ENCODE measurements around the gene EZR. TPM values are rescaled to one million over a fixed set of nuclear protein-coding genes. Genes with fewer than 3 reads are reported as not detected.

The EZR gene
- total RNA-seq, 1 experiment from 2014 or later, result 375 TPM

DNA sequence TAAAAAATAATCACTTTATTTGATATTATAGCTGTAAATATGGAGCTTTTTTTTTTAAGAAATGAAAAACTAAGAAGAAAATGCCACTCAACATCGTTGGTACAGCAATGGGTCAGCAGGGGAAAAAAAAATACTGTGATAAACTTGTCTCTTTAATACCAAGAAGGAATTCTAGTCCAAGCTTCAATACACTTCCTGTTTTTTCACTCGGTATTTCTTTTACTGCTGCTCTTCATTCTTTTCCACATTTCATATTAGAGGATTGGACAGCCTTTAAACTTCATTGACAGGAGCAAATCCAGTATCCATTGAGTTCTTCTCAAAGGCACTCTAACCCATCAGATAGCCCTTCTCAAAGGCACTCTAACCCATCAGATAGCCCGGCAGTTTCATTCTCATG, 22.2 kb upstream of the EZR start:
- TF ChIP-seq, protein P1, sequence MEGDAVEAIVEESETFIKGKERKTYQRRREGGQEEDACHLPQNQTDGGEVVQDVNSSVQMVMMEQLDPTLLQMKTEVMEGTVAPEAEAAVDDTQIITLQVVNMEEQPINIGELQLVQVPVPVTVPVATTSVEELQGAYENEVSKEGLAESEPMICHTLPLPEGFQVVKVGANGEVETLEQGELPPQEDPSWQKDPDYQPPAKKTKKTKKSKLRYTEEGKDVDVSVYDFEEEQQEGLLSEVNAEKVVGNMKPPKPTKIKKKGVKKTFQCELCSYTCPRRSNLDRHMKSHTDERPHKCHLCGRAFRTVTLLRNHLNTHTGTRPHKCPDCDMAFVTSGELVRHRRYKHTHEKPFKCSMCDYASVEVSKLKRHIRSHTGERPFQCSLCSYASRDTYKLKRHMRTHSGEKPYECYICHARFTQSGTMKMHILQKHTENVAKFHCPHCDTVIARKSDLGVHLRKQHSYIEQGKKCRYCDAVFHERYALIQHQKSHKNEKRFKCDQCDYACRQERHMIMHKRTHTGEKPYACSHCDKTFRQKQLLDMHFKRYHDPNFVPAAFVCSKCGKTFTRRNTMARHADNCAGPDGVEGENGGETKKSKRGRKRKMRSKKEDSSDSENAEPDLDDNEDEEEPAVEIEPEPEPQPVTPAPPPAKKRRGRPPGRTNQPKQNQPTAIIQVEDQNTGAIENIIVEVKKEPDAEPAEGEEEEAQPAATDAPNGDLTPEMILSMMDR (conservative IDR thresholded peaks at IDR 0.05), result no peak
- Histone ChIP-seq H3K18ac (ENCODE audit: insufficient read length, low read depth, low read length) (no peak overlapping the region), H2AFZ (ENCODE audit: low read length) (no peak overlapping the region), H4K20me1 (ENCODE audit: control insufficient read depth, insufficient read depth, insufficient read length) (no peaks in the 10 kb centered on the region), H3K27ac (ENCODE audit: insufficient read length, low read depth, low read length) (no peak overlapping the region), H3K4me2 (ENCODE audit: insufficient read depth, insufficient read length, low read length) (no peak overlapping the region), H3K4me1 (ENCODE audit: insufficient read depth, low read length) (no peaks in the 10 kb centered on the region), H3K56ac (ENCODE audit: insufficient read length, low read depth, low read length) (no peak overlapping the region), H3K9me3 (ENCODE audit: control insufficient read depth, low read depth, low read length) (no peaks in the 10 kb centered on the region), H3K4ac (ENCODE audit: low read depth, low read length) (no peak overlapping the region), H3K23ac (ENCODE audit: insufficient read length, low read depth, low read length) (no peak overlapping the region), H3T11ph (ENCODE audit: low read length) (no peak overlapping the region), H3K14ac (ENCODE audit: insufficient read depth, low read length) (no peak overlapping the region), H4K91ac (ENCODE audit: insufficient read length, low read depth, low read length) (no peak overlapping the region), H3K23me2 (ENCODE audit: insufficient read length, low read depth, low read length, poor library complexity, severe bottlenecking) (no peaks in the 10 kb centered on the region), H2BK12ac (ENCODE audit: insufficient read length, low read depth, low read length) (no peak overlapping the region), H2BK120ac (ENCODE audit: low read depth, low read length, poor library complexity, severe bottlenecking) (no peak overlapping the region), H3K79me2 (ENCODE audit: insufficient read depth, low read length) (no peaks in the 10 kb centered on the region), H2BK20ac (ENCODE audit: low read depth, low read length, poor library complexity, severe bottlenecking) (no peak overlapping the region), H3K27me3 (ENCODE audit: insufficient read depth, low read length) (no peaks in the 10 kb centered on the region), H3K9ac (ENCODE audit: extremely low read depth, insufficient read length, low read length) (no peak overlapping the region), H4K5ac (ENCODE audit: insufficient read length, low read depth, low read length) (no peak overlapping the region), H2AK5ac (ENCODE audit: insufficient read length, low read length) (no peak overlapping the region), H2BK5ac (ENCODE audit: insufficient read length, low read length) (no peak overlapping the region), H4K8ac (replicated peaks; ENCODE audit: insufficient read length, low read depth, low read length) (no peak overlapping the region), H2BK15ac (ENCODE audit: low read depth, low read length) (no peak overlapping the region), H3K79me1 (ENCODE audit: insufficient read depth, low read depth, low read length, poor library complexity, severe bottlenecking) (no peaks in the 10 kb centered on the region)
- WGBS (ENCODE audit: extremely low coverage, insufficient read length, low lambda C conversion rate), result no CpG with 5 or more reads among the region's 3 CpGs
- Mint-ChIP-seq H3K36me3 (ENCODE audit: insufficient read depth in 1 of 3, low read depth in 3 of 3) (peaks cover 2 to 5% (median 3%) of the 10 kb centered on the region in 3 experiments; a peak in 5 of 7 replicates), H3K4me1 (peaks cover 4 to 5% of the 10 kb centered on the region in 2 experiments; a peak in 2 of 4 replicates), H3K4me3 (no peak overlapping the region), H3K27ac (no peak overlapping the region), H3K9me3 (peaks cover 5 to 8% of the 10 kb centered on the region in 2 experiments; a peak in 4 of 5 replicates), H3K27me3 (ENCODE audit: low read depth) (peaks cover 3% of the 10 kb centered on the region)
- no peak for DNase-seq
